Activated T-cell treated with anti-CD3 and anti-CD28 coated beads, Interleukin-2, amount 50 U/mL, for 24 hours (primary cell): ENCODE measurements around the gene VWA2.
"Not testable (repeated sequence)": the region's sequence is repeated elsewhere in the genome, so short reads cannot be mapped to it uniquely, and the experiment has no call there.

ENCODE experiments used
- DNase-seq: peaks from one replicate; pipeline ENCODE4 v3.0.0-alpha.2; 2020
- H3K27ac Mint-ChIP-seq: 2 replicates; pipeline ENCODE4 v1.8.0; 2020; ENCODE audit warnings: mild to moderate bottlenecking, mixed read lengths
- H3K27me3 Mint-ChIP-seq: 2 replicates; pipeline ENCODE4 v1.8.0; 2020; ENCODE audit warnings: mixed read lengths
- H3K36me3 Mint-ChIP-seq: 2 replicates; pipeline ENCODE4 v1.8.0; 2020; ENCODE audit warnings: low read depth, mixed read lengths
- H3K4me1 Mint-ChIP-seq: 2 replicates; pipeline ENCODE4 v1.8.0; 2020; ENCODE audit warnings: low read depth, mixed read lengths
- H3K4me3 Mint-ChIP-seq: 2 replicates; pipeline ENCODE4 v1.8.0; 2020; ENCODE audit warnings: mild to moderate bottlenecking, moderate library complexity, mixed read lengths
- H3K9me3 Mint-ChIP-seq: 2 replicates; pipeline ENCODE4 v1.8.0; 2020; ENCODE audit warnings: mixed read lengths

The VWA2 gene

DNA sequence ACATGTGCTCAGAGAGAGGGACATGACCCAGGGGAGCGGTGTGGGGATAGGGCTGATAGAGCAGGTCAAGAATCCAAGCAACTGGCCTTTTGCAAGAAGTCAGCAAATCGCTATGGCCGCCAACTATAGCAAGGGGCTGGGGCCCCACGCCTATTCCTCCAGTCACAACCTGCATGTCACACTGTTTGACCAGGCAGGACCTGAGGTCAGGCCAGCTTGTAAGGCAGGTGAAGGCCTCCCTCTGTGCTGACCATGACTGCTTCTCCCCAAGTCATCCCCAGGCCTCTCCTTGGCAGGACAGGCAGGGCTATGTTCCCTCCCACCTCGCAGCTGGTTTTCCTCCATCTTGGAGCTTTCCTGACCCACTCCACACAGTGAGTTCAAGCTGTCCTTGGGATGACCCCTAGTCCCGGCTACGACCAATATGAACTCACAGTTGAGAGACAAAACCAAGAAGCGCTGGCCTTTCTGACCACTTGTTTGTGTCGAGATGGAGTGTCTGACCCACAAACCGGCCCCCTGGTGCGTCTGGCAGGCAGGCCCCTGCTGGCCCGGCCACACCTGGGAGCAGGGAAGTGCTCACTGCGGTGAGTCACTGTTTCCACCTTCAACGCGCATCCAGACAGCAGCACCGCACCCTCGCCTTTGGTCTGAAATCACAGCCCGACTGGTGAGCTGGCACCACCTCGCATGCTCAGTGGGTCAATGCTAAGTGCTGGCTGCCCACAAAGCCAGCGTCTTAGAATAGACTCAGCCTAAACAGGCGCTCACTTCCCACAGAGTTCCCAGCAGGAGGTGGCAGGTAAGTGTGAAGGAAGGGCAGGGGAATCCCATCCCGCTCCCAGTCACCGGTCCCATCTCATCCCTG, 81.4 kb downstream of the VWA2 start:
- no peaks in the 10 kb centered on the region for H3K27me3 Mint-ChIP-seq
- H3K4me3 Mint-ChIP-seq = no peak overlapping the region
- H3K27ac Mint-ChIP-seq = no peak overlapping the region
- H3K9me3 Mint-ChIP-seq = no peaks in the 10 kb centered on the region
- DNase-seq = no peak
- no peaks in the 10 kb centered on the region for H3K36me3 Mint-ChIP-seq
- H3K4me1 Mint-ChIP-seq = no peaks in the 10 kb centered on the region

- no peaks in the 10 kb centered on the region for H3K9me3 Mint-ChIP-seq
- no peak overlapping the region for H3K27ac Mint-ChIP-seq
- H3K36me3 Mint-ChIP-seq = no peaks in the 10 kb centered on the region
- no peaks in the 10 kb centered on the region for H3K4me1 Mint-ChIP-seq
- DNase-seq = no peak
- no peaks in the 10 kb centered on the region for H3K27me3 Mint-ChIP-seq
- H3K4me3 Mint-ChIP-seq = no peak overlapping the region
Measured at GRCh38 chr10:114322344-114322743, 83.3 kb downstream of the VWA2 start.

DNA sequence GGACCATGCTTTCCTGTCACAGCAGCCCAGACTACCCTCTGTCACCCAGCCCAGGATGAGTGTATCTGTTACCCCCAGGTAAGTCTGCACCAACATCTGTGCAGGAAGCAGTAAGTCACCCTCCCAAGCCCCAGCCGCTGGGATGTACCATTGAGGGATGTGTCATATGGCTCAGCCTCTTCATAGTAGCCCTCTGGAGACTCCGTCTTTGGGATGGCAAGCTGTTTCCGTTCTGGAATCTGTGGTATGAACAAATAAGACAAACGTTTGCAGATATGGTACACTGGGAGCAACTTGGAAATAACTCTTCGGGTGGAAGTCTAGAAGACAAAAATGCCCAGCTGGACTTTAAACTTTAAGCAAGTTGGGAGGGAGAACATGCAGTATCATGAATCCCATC, 84.0 kb downstream of the VWA2 start:
- H3K4me3 Mint-ChIP-seq = no peak overlapping the region
- no peaks in the 10 kb centered on the region for H3K9me3 Mint-ChIP-seq

GRCh38 chr10:114326795-114327194, 87.7 kb downstream of the VWA2 start:
- Mint-ChIP-seq H3K4me3 (no peak overlapping the region), H3K27me3 (no peaks in the 10 kb centered on the region), H3K36me3 (no peaks in the 10 kb centered on the region), H3K27ac (no peak overlapping the region), H3K4me1 (no peaks in the 10 kb centered on the region), H3K9me3 (no peaks in the 10 kb centered on the region)
- no peak for DNase-seq

More for the DNA sequence above, 84.0 kb downstream of the VWA2 start:
- H3K4me1 Mint-ChIP-seq = no peaks in the 10 kb centered on the region
- no peaks in the 10 kb centered on the region for H3K36me3 Mint-ChIP-seq
- no peaks in the 10 kb centered on the region for H3K27me3 Mint-ChIP-seq
- H3K27ac Mint-ChIP-seq = no peak overlapping the region
- no peak for DNase-seq

DNA sequence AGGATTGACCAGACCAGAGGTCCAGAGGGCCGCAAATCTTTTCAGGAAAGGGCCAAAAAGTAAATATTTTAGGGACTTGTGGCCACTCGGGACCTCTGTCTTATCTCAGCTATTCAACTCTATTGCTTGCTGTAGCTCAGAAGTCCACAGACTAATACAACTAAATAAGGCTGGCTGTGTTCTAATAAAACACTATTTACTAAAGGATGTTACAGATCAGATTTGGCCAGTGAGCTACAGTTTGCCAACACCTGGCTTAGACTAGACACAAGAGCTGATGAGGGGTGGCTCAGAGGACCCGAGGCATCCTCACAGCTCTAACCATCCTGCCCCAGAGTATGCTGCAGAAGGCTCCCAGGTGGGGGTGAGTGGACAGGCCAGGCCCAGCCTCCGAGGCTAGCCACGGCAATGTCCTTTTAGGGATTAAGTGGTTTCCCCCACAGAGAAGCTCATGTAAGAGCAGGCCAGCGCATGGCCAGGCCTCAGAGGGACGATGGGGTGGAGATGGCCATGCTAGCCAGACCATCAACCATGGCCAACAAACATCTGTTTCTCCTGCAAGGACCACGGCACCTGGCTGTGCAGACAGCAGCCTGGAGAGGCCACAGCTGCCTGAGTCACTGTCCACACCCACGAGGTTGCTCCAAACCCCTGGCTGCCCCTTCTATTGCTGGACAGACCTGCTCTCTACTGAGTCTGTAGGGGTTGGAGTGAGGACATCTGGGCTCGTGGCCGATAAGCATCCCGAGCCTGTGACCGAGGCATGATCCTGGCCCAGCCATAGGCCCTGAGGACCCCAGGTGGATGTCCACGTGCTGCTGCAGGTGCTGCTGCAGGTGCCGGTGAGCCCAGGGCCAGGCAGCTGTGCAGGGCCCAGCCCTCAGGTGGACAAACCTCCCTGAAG, 88.7 kb downstream of the VWA2 start:
- Mint-ChIP-seq H3K27me3 (no peaks in the 10 kb centered on the region), H3K9me3 (no peaks in the 10 kb centered on the region), H3K4me3 (no peak overlapping the region), H3K36me3 (no peaks in the 10 kb centered on the region), H3K27ac (no peak overlapping the region), H3K4me1 (no peaks in the 10 kb centered on the region)
- DNase-seq = no peak

- no peak for DNase-seq
- Mint-ChIP-seq H3K4me3 (no peak overlapping the region), H3K4me1 (no peaks in the 10 kb centered on the region)
Measured at GRCh38 chr10:114328441-114328812, 89.4 kb downstream of the VWA2 start.

DNA sequence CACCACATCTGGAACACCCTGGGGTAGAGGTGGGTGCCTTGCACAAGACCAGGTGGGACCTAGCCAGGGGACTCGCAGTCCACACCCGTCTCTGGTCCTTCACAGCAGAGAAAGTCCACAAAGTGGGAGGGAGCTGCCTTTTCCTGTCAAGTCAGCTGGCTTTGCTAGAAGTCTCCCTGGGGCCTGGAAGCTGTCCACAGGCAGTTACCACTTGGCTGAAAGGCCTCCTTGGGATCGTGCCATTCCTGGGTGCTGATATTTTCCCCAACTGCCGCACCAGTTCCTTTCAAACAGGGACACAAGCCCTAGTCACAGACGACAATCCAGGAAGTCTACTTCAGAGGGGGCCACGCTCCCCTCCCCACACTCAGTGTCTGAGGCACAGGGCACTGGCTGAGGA, 89.8 kb downstream of the VWA2 start:
- no peak overlapping the region for H3K4me3 Mint-ChIP-seq
- H3K36me3 Mint-ChIP-seq = no peaks in the 10 kb centered on the region
- no peaks in the 10 kb centered on the region for H3K9me3 Mint-ChIP-seq
- H3K27me3 Mint-ChIP-seq = no peaks in the 10 kb centered on the region
- H3K4me1 Mint-ChIP-seq = no peaks in the 10 kb centered on the region
- H3K27ac Mint-ChIP-seq = no peak overlapping the region
- DNase-seq = no peak

More at GRCh38 chr10:114328441-114328812, 89.4 kb downstream of the VWA2 start:
- no peaks in the 10 kb centered on the region for H3K36me3 Mint-ChIP-seq
- H3K27me3 Mint-ChIP-seq = no peaks in the 10 kb centered on the region
- H3K9me3 Mint-ChIP-seq = no peaks in the 10 kb centered on the region
- no peak overlapping the region for H3K27ac Mint-ChIP-seq

DNA sequence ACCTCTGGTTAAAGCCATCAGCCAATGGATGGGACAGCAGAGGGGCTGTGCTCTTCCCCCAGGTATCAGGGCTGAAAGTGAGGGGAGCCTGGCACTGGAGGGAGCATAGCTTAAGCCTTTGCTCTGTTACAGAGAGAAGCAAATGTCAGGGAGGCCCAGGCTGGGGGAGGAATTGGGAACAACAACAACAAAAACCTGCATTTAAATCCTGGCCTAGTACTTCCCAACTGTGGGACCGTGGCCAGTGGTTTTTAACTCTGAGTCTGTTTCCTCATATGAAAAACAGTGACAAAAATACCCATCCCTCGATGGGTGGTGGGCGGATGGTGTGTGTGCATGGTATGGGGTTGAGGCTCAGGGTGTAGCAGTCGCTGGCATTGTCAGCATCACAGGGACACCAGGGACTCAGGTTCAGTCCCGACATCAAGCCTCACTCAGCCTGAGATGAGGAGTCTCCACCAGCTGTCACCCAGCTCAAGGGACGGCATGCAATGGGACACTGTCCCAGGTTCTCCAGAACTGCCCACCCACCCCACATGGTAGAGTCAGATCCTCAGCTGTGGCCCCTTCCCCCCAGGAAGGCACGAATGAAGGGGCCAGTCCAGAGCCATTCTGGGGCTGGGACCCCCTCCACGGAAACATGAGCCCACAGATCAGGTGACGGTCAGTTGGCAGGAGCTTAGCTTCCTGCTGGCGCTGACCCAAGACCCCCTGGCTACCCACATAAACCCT, 90.7 kb downstream of the VWA2 start:
- Mint-ChIP-seq H3K4me1 (no peaks in the 10 kb centered on the region), H3K9me3 (no peaks in the 10 kb centered on the region)
- no peak for DNase-seq

DNA sequence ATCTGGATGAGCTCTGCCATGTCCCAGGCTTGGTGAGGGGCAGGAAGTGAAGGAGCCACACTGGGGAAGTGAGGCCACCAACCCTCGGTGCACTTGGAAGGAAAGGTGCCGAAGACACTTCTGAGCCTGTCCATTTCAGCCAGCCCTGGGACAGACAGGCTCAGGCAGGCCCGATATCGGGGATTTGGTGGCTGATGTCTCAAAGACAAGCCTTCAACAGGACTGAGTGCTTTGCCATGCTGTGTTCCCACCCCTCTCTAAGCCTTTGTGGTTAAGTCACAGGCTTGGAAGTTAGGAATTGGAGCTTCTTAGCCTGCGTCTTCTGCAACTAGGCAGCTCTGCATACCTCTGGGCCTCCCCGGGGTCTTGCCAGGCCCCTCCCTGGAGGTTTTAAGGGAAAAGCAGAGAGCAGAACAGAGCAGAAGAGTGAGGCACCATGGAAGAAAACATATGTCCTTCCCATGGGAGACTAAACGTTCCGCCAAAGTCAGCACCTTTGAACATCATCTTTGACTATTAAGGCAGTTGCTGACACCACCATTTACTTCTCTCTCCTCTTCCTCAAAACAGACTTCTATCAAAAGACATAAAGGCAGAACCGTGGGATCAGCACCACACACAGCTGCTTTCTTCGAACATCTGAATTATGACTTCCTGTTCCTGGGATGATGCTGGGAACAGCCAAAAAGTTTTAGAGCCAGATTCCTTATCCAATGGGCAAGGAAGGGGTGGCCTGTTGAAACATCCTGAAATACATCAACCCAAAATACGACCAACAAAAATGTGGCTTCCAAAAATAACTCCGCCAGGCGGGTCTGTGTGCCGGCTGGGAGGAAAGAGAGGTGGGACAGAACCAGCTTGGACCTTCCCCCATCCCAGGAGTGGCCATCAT, 93.5 kb downstream of the VWA2 start:
- H3K9me3 Mint-ChIP-seq = no peaks in the 10 kb centered on the region
- no peak overlapping the region for H3K4me3 Mint-ChIP-seq
- H3K36me3 Mint-ChIP-seq = no peaks in the 10 kb centered on the region
- H3K27me3 Mint-ChIP-seq = no peaks in the 10 kb centered on the region
- no peak overlapping the region for H3K27ac Mint-ChIP-seq
- DNase-seq = no peak
- peaks cover 9% of the 10 kb centered on the region for H3K4me1 Mint-ChIP-seq

More for the DNA sequence above, 90.7 kb downstream of the VWA2 start:
- Mint-ChIP-seq H3K36me3 (no peaks in the 10 kb centered on the region), H3K4me3 (no peak overlapping the region), H3K27ac (no peak overlapping the region), H3K27me3 (no peaks in the 10 kb centered on the region)

DNA sequence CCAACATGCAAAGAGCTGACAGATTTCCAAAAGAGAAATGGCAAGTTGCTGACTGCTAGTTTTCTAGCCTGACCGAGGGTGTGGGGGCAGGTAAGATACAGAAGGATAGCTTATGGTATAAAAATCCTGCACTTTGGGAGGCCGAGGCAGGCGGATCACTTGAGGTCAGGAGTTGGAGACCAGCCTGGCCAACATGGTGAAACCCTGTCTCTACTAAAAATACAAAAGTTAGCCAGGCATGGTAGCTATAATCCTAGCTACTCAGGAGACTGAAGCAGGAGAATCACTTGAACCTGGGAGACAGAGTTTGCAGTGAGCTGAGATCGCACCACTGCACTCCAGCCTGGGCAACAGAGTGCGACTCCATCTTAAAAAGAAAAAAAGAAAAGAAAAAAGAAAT, 94.4 kb downstream of the VWA2 start:
- not testable (repeated sequence) for H3K27me3 Mint-ChIP-seq, DNase-seq, H3K9me3 Mint-ChIP-seq

DNA sequence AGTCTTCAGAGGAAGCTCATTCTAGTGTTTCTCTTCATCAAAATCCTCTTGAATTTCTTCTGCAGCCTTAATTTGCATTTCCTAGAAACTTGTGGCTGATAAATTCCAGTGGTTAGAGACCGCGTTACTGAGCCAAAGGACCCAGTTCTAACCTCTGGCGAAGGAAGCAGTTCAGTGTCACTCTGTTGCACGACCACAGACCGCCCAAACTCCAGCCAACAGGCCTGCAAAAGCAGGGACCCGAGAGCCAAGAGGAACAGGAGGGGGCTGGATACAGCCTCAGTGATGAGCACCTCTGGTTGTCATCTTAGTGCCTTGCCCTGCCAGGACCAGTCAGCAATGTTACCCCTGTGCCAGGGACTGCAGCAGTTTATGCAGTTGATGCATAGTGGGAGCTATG, 95.2 kb downstream of the VWA2 start:
- H3K27me3 Mint-ChIP-seq = no peaks in the 10 kb centered on the region
- no peak overlapping the region for H3K4me3 Mint-ChIP-seq
- H3K27ac Mint-ChIP-seq = no peak overlapping the region
- no peak for DNase-seq
- no peaks in the 10 kb centered on the region for H3K9me3 Mint-ChIP-seq
- H3K4me1 Mint-ChIP-seq = peaks cover 12% of the 10 kb centered on the region
- H3K36me3 Mint-ChIP-seq = no peaks in the 10 kb centered on the region

More for the DNA sequence above, 94.4 kb downstream of the VWA2 start:
- not testable (repeated sequence) for H3K27ac Mint-ChIP-seq, H3K36me3 Mint-ChIP-seq, H3K4me3 Mint-ChIP-seq
- H3K4me1 Mint-ChIP-seq = peaks cover 12% of the 10 kb centered on the region

- H3K4me3 Mint-ChIP-seq = no peak overlapping the region
- no peaks in the 10 kb centered on the region for H3K27me3 Mint-ChIP-seq
- H3K9me3 Mint-ChIP-seq = no peaks in the 10 kb centered on the region
- peaks cover 12% of the 10 kb centered on the region for H3K4me1 Mint-ChIP-seq
- DNase-seq = no peak
- H3K27ac Mint-ChIP-seq = no peak overlapping the region
- no peaks in the 10 kb centered on the region for H3K36me3 Mint-ChIP-seq
Measured at GRCh38 chr10:114335614-114336013, 96.6 kb downstream of the VWA2 start.

DNA sequence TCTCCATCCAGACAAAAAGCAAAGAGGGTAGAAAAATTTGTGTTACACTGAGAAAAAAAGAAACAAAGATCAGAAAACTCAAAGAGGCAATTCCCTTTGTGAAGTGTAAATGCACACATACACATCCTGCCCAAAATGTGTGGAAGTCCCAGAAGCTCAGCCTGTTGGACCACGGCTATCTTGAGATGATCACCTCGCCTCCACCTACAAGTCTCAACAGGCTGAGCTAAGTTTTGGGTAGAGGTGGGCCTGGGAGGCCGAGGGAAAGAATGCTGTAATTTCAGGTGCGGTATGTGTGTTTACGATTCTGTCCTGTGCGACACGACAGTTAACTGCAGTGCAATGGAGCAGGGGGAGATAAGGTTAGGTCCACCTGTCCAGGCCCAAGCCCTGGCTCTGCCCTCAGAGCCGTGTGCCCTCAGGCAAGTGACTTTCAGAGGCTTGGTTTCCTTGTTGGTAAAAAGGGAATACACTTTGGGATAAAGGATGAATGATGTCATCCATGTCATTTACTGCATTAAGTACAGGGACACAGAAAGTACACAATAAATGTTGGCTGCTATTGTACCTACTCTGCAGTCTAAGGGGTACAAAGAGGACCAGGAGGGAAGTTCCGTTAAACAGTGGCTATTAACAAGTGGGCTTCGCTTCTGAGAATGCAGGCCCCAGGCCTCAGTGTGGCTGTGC, 97.9 kb downstream of the VWA2 start:
- Mint-ChIP-seq H3K4me3 (no peak overlapping the region), H3K9me3 (no peaks in the 10 kb centered on the region), H3K4me1 (peaks cover 12% of the 10 kb centered on the region), H3K27me3 (no peaks in the 10 kb centered on the region), H3K36me3 (no peaks in the 10 kb centered on the region), H3K27ac (no peak overlapping the region)
- no peak for DNase-seq
